SK-N-SH (cell line): Measurements from ENCODE around the gene SPEF1. TPM values are rescaled to one million over a fixed set of nuclear protein-coding genes. Genes with fewer than 3 reads are reported as not detected.

Experiments
- CTCF ChIA-PET: fragments of 300-600, 350-600 bp; formaldehyde crosslinking; extraction: SDS; loops from one replicate; lab custom pipeline; 2021; lab: Yijun Ruan, JAX
- POLR2A ChIA-PET: fragments of 350-600 bp; sonication (Branson Sonifier 250); formaldehyde crosslinking; extraction: SDS; loops from one replicate; lab custom pipeline; 2020; ENCODE audit warnings: antibody characterized with exemption, inconsistent platforms; lab: Yijun Ruan, JAX
- DNase-seq: peaks from one replicate; pipeline ENCODE4 v3.0.0; 2012
- H2AFZ ChIP-seq: fragments of 200-600 bp; sonication (generic); 2 replicates; pipeline ENCODE4 v1.8.1; 2016; ENCODE audit warnings: antibody characterized with exemption, mild to moderate bottlenecking, low read depth
- H3F3A ChIP-seq: fragments of 200-600 bp; sonication (generic); replicated peaks from 2 replicates; pipeline ENCODE3; 2016; ENCODE audit warnings: antibody characterized with exemption, mild to moderate bottlenecking; ENCODE audit not compliant: insufficient read depth
- H3K27ac ChIP-seq, 2 experiments: fragments of 200-500 bp in 1 of 2; fragments of 200-600 bp in 1 of 2; sonication (Bioruptor generic) in 1 of 2; sonication (generic), shearing (Covaris generic) in 1 of 2; 2 replicates each; pipeline versions ENCODE4 v1.5.1 to v1.6.1; 2014 to 2016; ENCODE audit warnings: low read depth in 2 of 2, inconsistent platforms in 1 of 2, low read length in 1 of 2, mild to moderate bottlenecking in 1 of 2, mixed read lengths in 1 of 2
- H3K27me3 ChIP-seq: fragments of 200-600 bp; sonication (generic), shearing (Covaris generic); 2 replicates; pipeline ENCODE4 v1.6.1; 2016; ENCODE audit warnings: mixed run types; ENCODE audit not compliant: insufficient read depth
- H3K36me3 ChIP-seq, 2 experiments: fragments of 200-500 bp in 1 of 2; fragments of 200-600 bp in 1 of 2; sonication (Bioruptor generic) in 1 of 2; sonication (generic) in 1 of 2; replicated peaks in 1 of 2; 2 replicates each; pipeline versions ENCODE3 to v1.5.1; 2014 to 2016; ENCODE audit warnings: low read length in 1 of 2, mild to moderate bottlenecking in 1 of 2; ENCODE audit not compliant: insufficient read depth in 2 of 2, control insufficient read depth in 1 of 2
- H3K4me1 ChIP-seq, 2 experiments: fragments of 200-500 bp in 1 of 2; fragments of 200-600 bp in 1 of 2; sonication (Bioruptor generic) in 1 of 2; sonication (generic), shearing (Covaris generic) in 1 of 2; 2 replicates each; pipeline versions ENCODE4 v1.5.1 to v1.6.1; 2014 to 2016; ENCODE audit warnings: low read depth in 1 of 2, low read length in 1 of 2, mixed run types in 1 of 2; ENCODE audit not compliant: insufficient read depth in 2 of 2, control insufficient read depth in 1 of 2
- H3K4me2 ChIP-seq: fragments of 200-600 bp; sonication (generic), shearing (Covaris generic); 2 replicates; pipeline ENCODE4 v1.6.1; 2017; ENCODE audit warnings: mixed run types
- H3K4me3 ChIP-seq, 2 experiments: fragments of 200-500 bp in 1 of 2; fragments of 200-600 bp in 1 of 2; sonication (Bioruptor generic) in 1 of 2; sonication (generic), shearing (Covaris generic) in 1 of 2; 2 replicates each; pipeline versions ENCODE4 v1.5.1 to v1.8.1; 2014 to 2016; ENCODE audit warnings: low read depth in 2 of 2, inconsistent platforms in 1 of 2, low read length in 1 of 2, mild to moderate bottlenecking in 1 of 2, mixed read lengths in 1 of 2, moderate library complexity in 1 of 2
- H3K79me2 ChIP-seq: fragments of 200-600 bp; sonication (generic); 2 replicates; pipeline ENCODE4 v1.8.1; 2017; ENCODE audit warnings: mild to moderate bottlenecking; ENCODE audit not compliant: insufficient read depth
- H3K9ac ChIP-seq: fragments of 200-600 bp; sonication (generic); 2 replicates; pipeline ENCODE4 v1.6.1; 2017; ENCODE audit warnings: mixed run types
- H3K9me2 ChIP-seq: fragments of 200-600 bp; sonication (generic); 2 replicates; pipeline ENCODE4 v1.6.1; 2017; ENCODE audit warnings: mixed run types
- H3K9me3 ChIP-seq: fragments of 200-600 bp; sonication (generic); 2 replicates; pipeline ENCODE4 v1.6.1; 2017; ENCODE audit warnings: mixed run types, mild to moderate bottlenecking, moderate library complexity
- H4K20me1 ChIP-seq: fragments of 200-600 bp; sonication (generic); 2 replicates; pipeline ENCODE4 v1.6.1; 2017; ENCODE audit warnings: mild to moderate bottlenecking, mixed run types; ENCODE audit not compliant: insufficient read depth
- CHD2 ChIP-seq: fragments of 150-350 bp; IDR thresholded peaks from 2 replicates; pipeline ENCODE4 v1.6.1; 2018; ENCODE audit warnings: low read length; ENCODE audit not compliant: partially characterized antibody
- CTCF ChIP-seq: fragments of 200-600 bp; sonication (generic); IDR thresholded peaks from 2 replicates; pipeline ENCODE4 v1.6.1; 2017; ENCODE audit warnings: antibody characterized with exemption, mild to moderate bottlenecking, moderate library complexity
- ELF1 ChIP-seq: IDR thresholded peaks from 2 replicates; pipeline ENCODE4 v1.4.0; 2012
- EP300 ChIP-seq, 2 experiments: IDR thresholded peaks; 2 replicates each; pipeline versions ENCODE4 v1.4.0 to v1.6.1; 2012; ENCODE audit warnings: borderline replicate concordance in 1 of 2, low read depth in 1 of 2, low read length in 1 of 2
- EZH2phosphoT487 ChIP-seq: fragments of 200-600 bp; sonication (generic); IDR thresholded peaks from 2 replicates; pipeline ENCODE4 v1.6.1; 2017; ENCODE audit warnings: low read depth, mixed run types, mild to moderate bottlenecking, antibody characterized with exemption, moderate library complexity, borderline replicate concordance
- FOSL2 ChIP-seq: IDR thresholded peaks from 2 replicates; pipeline ENCODE4 v1.4.0; 2012; ENCODE audit warnings: low read depth, mild to moderate bottlenecking, moderate library complexity, borderline replicate concordance
- FOXJ3 ChIP-seq: sonication (generic); formaldehyde crosslinking; IDR thresholded peaks from 2 replicates; pipeline ENCODE4 v1.5.1; 2020; ENCODE audit warnings: mild to moderate bottlenecking, missing genetic modification reagents
- GABPA ChIP-seq: IDR thresholded peaks from 2 replicates; pipeline ENCODE4 v1.4.0; 2012; ENCODE audit warnings: low read depth, mild to moderate bottlenecking
- GATA2 ChIP-seq: sonication (generic); formaldehyde crosslinking; IDR thresholded peaks from 2 replicates; pipeline ENCODE4 v1.5.0; 2020; ENCODE audit warnings: mild to moderate bottlenecking, missing genetic modification reagents
- JUND ChIP-seq: IDR thresholded peaks from 2 replicates; pipeline ENCODE4 v1.4.0; 2012
- MAX ChIP-seq: IDR thresholded peaks from 2 replicates; pipeline ENCODE4 v1.4.0; 2012; ENCODE audit warnings: low read depth
- MXI1 ChIP-seq: IDR thresholded peaks from 2 replicates; pipeline ENCODE4 v1.6.1; 2012; ENCODE audit warnings: mild to moderate bottlenecking, low read depth, low read length, improper control_type of control experiment
- NFIC ChIP-seq: IDR thresholded peaks from 2 replicates; pipeline ENCODE4 v1.4.0; 2012; ENCODE audit warnings: borderline replicate concordance
- NRF1 ChIP-seq: IDR thresholded peaks from 2 replicates; pipeline ENCODE4 v1.6.1; 2012; ENCODE audit warnings: low read depth, mild to moderate bottlenecking, low read length
- PBX3 ChIP-seq: IDR thresholded peaks from 2 replicates; pipeline ENCODE4; 2012
- POLR2AphosphoS5 ChIP-seq: IDR thresholded peaks from 2 replicates; pipeline ENCODE4 v1.6.1; 2012; ENCODE audit warnings: low read depth, low read length
- RAD21 ChIP-seq: IDR thresholded peaks from 2 replicates; pipeline ENCODE4 v1.6.1; 2012; ENCODE audit warnings: mild to moderate bottlenecking, low read length
- RFX5 ChIP-seq: IDR thresholded peaks from 2 replicates; pipeline ENCODE4 v1.6.1; 2012; ENCODE audit warnings: mild to moderate bottlenecking, improper control_type of control experiment, low read length
- RXRA ChIP-seq: IDR thresholded peaks from 2 replicates; pipeline ENCODE4 v1.4.0; 2012; ENCODE audit warnings: low read depth, mild to moderate bottlenecking, borderline replicate concordance
- SMC3 ChIP-seq: IDR thresholded peaks from 2 replicates; pipeline ENCODE4 v1.6.1; 2012; ENCODE audit warnings: low read depth, low read length, improper control_type of control experiment
- TAF1 ChIP-seq: IDR thresholded peaks from 2 replicates; pipeline ENCODE4 v1.6.1; 2012; ENCODE audit warnings: low read depth, mild to moderate bottlenecking, low read length, moderate library complexity, borderline replicate concordance
- TCF12 ChIP-seq: IDR thresholded peaks from 2 replicates; pipeline ENCODE4 v1.4.0; 2012
- TEAD4 ChIP-seq: IDR thresholded peaks from 2 replicates; pipeline ENCODE4 v1.4.0; 2012; ENCODE audit warnings: mild to moderate bottlenecking, borderline replicate concordance; ENCODE audit not compliant: insufficient read depth
- USF1 ChIP-seq: IDR thresholded peaks from 2 replicates; pipeline ENCODE4 v1.4.0; 2012; ENCODE audit warnings: low read depth, borderline replicate concordance
- YY1 ChIP-seq: IDR thresholded peaks from 2 replicates; pipeline ENCODE4 v1.4.0; 2012; ENCODE audit warnings: low read depth, mild to moderate bottlenecking
- ZBTB33 ChIP-seq: IDR thresholded peaks from 2 replicates; pipeline ENCODE4 v1.4.0; 2012; ENCODE audit warnings: low read depth, borderline replicate concordance
- WGBS: methylation state at CpG from one replicate; pipeline ENCODE4 v1.1.6; 2017; ENCODE audit warnings: low lambda C conversion rate; 5-methylcytosine and 5-hydroxymethylcytosine counted together
- polyA plus RNA-seq, 3 experiments: library from polyadenylated mRNA; depleted of rRNA; stranded (reverse); fragments of >200 nt; gene quantifications; 2 replicates each; pipeline ENCODE4 v1.2.3, GENCODE V29; 2012

The SPEF1 gene
- polyA plus RNA-seq, 1 of the 3 experiments (the other 2 are of a cell fraction): 1.6 TPM

GRCh38 chr20:3818155-3819151 lies 37.2 kb upstream of the SPEF1 start:
- Histone ChIP-seq H3K9me3 (no peaks in the 10 kb centered on the region), H3F3A (no peaks in the 10 kb centered on the region), H3K36me3 (peaks cover 12% of the 10 kb centered on the region in 2 experiments), H3K27me3 (no peaks in the 10 kb centered on the region), H3K9me2 (no peaks in the 10 kb centered on the region), H3K79me2 (peaks cover 17% of the 10 kb centered on the region), H4K20me1 (no peaks in the 10 kb centered on the region), H2AFZ (no peak overlapping the region), H3K4me3 (no peak overlapping the region; a peak in 1 of 4 replicates), H3K27ac (peak overlapping the region; percentile 24 to 97; a peak in 2 of 4 replicates), H3K4me2 (no peak overlapping the region), H3K4me1 (peaks cover 11 to 23% of the 10 kb centered on the region in 2 experiments; a peak in 2 of 4 replicates), H3K9ac (no peak overlapping the region)
- WGBS: 87% methylated on average over 8 of the region's 8 CpGs
- ChIA-PET POLR2A (interaction anchor here (0.7 to 1.8 kb wide), 5 partner anchors 15 to 1775 kb away, joined by 5 to 14 read pairs (median 6); partner anchors contain the start of genes ADISSP, CDC25B and CENPB), CTCF (interaction anchor here (0.7 to 8.8 kb wide), 20 partner anchors 9 to 534 kb away, joined by 3 to 161 read pairs (median 4); partner anchors contain the start of genes ADISSP, CDC25B, CENPB and MAVS)
- peak; percentile 82 for DNase-seq
- peak; percentile 47; the same call in 1 of the 2 replicates for TF ChIP-seq TCF12
- peak; percentile 69 for TF ChIP-seq FOXJ3 (CRISPR knock-in tag)
- TF ChIP-seq TAF1: no peak
- no peak for TF ChIP-seq GATA2
- TF ChIP-seq EZH2phosphoT487: no peak
- peak; percentile 73 for TF ChIP-seq CHD2
- no peak for TF ChIP-seq NFIC
- TF ChIP-seq USF1: no peak
- TF ChIP-seq SMC3: peak; percentile 77
- 0 out of 2 replicates have a peak, but pooled peaks have one; percentile 21 for TF ChIP-seq MAX
- no peak for TF ChIP-seq JUND
- TF ChIP-seq FOSL2: no peak; the same call in 1 of the 2 replicates
- no peak for TF ChIP-seq ZBTB33
- no peak for TF ChIP-seq YY1
- TF ChIP-seq MXI1: peak; percentile 56; the same call in 1 of the 2 replicates
- TF ChIP-seq ELF1: no peak
- no peak for TF ChIP-seq TEAD4
- TF ChIP-seq RAD21: peak; percentile 71
- no peak for TF ChIP-seq POLR2AphosphoS5
- TF ChIP-seq RXRA: no peak
- TF ChIP-seq RFX5: no peak
- TF ChIP-seq NRF1: no peak
- TF ChIP-seq PBX3: no peak
- peak; percentile 70 for TF ChIP-seq CTCF
- TF ChIP-seq GABPA: no peak
- peak in 1 of 2 experiments; percentile 29; a peak in 1 of 4 replicates for TF ChIP-seq EP300 (IDR thresholded peaks at IDR 0.05; ENCODE audit: borderline replicate concordance in 1 of 2, low read depth in 1 of 2, low read length in 1 of 2)
